ENCODE measurements around the gene HNRNPDL. TPM values are rescaled to one million over a fixed set of nuclear protein-coding genes. Genes with fewer than 3 reads are reported as not detected.

The HNRNPDL gene
- polyA plus RNA-seq, 3 donors = 89.8 to 294 (median 112) TPM

GRCh38 chr4:82469791-82470345 is 39.6 kb upstream of the HNRNPDL start:
- H3K36me3 Mint-ChIP-seq = peaks cover 0 to 14% of the 10 kb centered on the region in 2 donors

GRCh38 chr4:82467471-82467870 is 37.2 kb upstream of the HNRNPDL start:
- no peak for DNase-seq
- intact Hi-C loops (cut with micrococcal nuclease) = no loop called here
- no peaks in the 10 kb centered on the region for H3K27me3 ChIP-seq (ENCODE audit: control insufficient read depth in 2 of 2, insufficient read depth in 2 of 2, low read length in 2 of 2)
- no peak overlapping the region for H3K4me3 Mint-ChIP-seq
- H3K9ac ChIP-seq (ENCODE audit: insufficient read depth, low read length, poor library complexity, severe bottlenecking) = no peak overlapping the region
- H3K79me2 ChIP-seq (ENCODE audit: insufficient read depth, low read length) = no peaks in the 10 kb centered on the region
- H3K27me3 Mint-ChIP-seq (ENCODE audit: low read depth in 3 of 3) = no peaks in the 10 kb centered on the region
- H3K4me2 ChIP-seq (replicated peaks; ENCODE audit: extremely low read depth, low read length, poor library complexity, severe bottlenecking) = no peak overlapping the region
- peaks cover 0 to 5% (median 0%) of the 10 kb centered on the region in 7 donors for H3K9me3 Mint-ChIP-seq
- H3K9me3 ChIP-seq (replicated peaks in 1 of 2; ENCODE audit: control insufficient read depth in 1 of 2, insufficient read depth in 1 of 2, low read length in 2 of 2) = no peaks in the 10 kb centered on the region
- no peak overlapping the region for H3K27ac ChIP-seq (ENCODE audit: low read depth in 1 of 2, low read length in 2 of 2)
- H3K4me3 ChIP-seq (replicated peaks in 1 of 3; ENCODE audit: low read depth in 2 of 3, low read length in 3 of 3) = no peak overlapping the region
- H3K4me1 Mint-ChIP-seq = peaks cover 8% of the 10 kb centered on the region
- no peaks in the 10 kb centered on the region for H3K4me1 ChIP-seq (ENCODE audit: control insufficient read depth in 1 of 2, insufficient read depth in 2 of 2, low read length in 2 of 2)
- WGBS (ENCODE audit: insufficient coverage) = no CpG with 5 or more reads among the region's 3 CpGs
- H4K20me1 ChIP-seq (ENCODE audit: insufficient read depth, low read length) = no peaks in the 10 kb centered on the region
- H3K36me3 ChIP-seq (replicated peaks in 1 of 2; ENCODE audit: control insufficient read depth in 1 of 2, insufficient read depth in 2 of 2, low read length in 2 of 2) = peaks cover 0 to 9% of the 10 kb centered on the region in 2 donors
- peaks cover 7 to 20% of the 10 kb centered on the region in 2 donors for H3K36me3 Mint-ChIP-seq
- H2AFZ ChIP-seq (ENCODE audit: insufficient read depth, low read depth, low read length, poor library complexity, severe bottlenecking) = no peak overlapping the region
- no peak overlapping the region for H3K27ac Mint-ChIP-seq
- TF ChIP-seq CTCF (IDR thresholded peaks at IDR 0.05) = no peak

More at GRCh38 chr4:82469791-82470345, 39.6 kb upstream of the HNRNPDL start:
- Histone ChIP-seq H3K9ac (ENCODE audit: insufficient read depth, low read length, poor library complexity, severe bottlenecking) (no peak overlapping the region), H3K27ac (ENCODE audit: low read depth in 1 of 2, low read length in 2 of 2) (no peak overlapping the region), H3K36me3 (replicated peaks in 1 of 2; ENCODE audit: control insufficient read depth in 1 of 2, insufficient read depth in 2 of 2, low read length in 2 of 2) (no peaks in the 10 kb centered on the region), H4K20me1 (ENCODE audit: insufficient read depth, low read length) (no peaks in the 10 kb centered on the region), H3K9me3 (replicated peaks in 1 of 2; ENCODE audit: control insufficient read depth in 1 of 2, insufficient read depth in 1 of 2, low read length in 2 of 2) (peaks cover 0 to 3% of the 10 kb centered on the region in 2 donors), H3K4me2 (replicated peaks; ENCODE audit: extremely low read depth, low read length, poor library complexity, severe bottlenecking) (no peak overlapping the region), H3K4me1 (ENCODE audit: control insufficient read depth in 1 of 2, insufficient read depth in 2 of 2, low read length in 2 of 2) (no peaks in the 10 kb centered on the region), H3K79me2 (ENCODE audit: insufficient read depth, low read length) (no peaks in the 10 kb centered on the region), H3K27me3 (ENCODE audit: control insufficient read depth in 2 of 2, insufficient read depth in 2 of 2, low read length in 2 of 2) (no peaks in the 10 kb centered on the region), H2AFZ (ENCODE audit: insufficient read depth, low read depth, low read length, poor library complexity, severe bottlenecking) (no peak overlapping the region), H3K4me3 (replicated peaks in 1 of 3; ENCODE audit: low read depth in 2 of 3, low read length in 3 of 3) (no peak overlapping the region)
- peaks cover 0 to under 1% (median 0%) of the 10 kb centered on the region in 3 donors for H3K27me3 Mint-ChIP-seq (ENCODE audit: low read depth in 3 of 3)
- H3K4me1 Mint-ChIP-seq = peaks cover 2% of the 10 kb centered on the region
- no peak for TF ChIP-seq CTCF (IDR thresholded peaks at IDR 0.05)
- no peak overlapping the region for H3K4me3 Mint-ChIP-seq
- no CpG with 5 or more reads among the region's 2 CpGs for whole genome bisulfite sequencing (ENCODE audit: insufficient coverage)
- no peak for DNase-seq
- peaks cover 0 to 5% (median 1%) of the 10 kb centered on the region in 7 donors for H3K9me3 Mint-ChIP-seq
- intact Hi-C loops (cut with micrococcal nuclease) = no loop called here
- H3K27ac Mint-ChIP-seq = peak overlapping the region in 1 of 7 donors; percentile 8
